ENCODE results near the gene APLN.

The APLN gene

DNA sequence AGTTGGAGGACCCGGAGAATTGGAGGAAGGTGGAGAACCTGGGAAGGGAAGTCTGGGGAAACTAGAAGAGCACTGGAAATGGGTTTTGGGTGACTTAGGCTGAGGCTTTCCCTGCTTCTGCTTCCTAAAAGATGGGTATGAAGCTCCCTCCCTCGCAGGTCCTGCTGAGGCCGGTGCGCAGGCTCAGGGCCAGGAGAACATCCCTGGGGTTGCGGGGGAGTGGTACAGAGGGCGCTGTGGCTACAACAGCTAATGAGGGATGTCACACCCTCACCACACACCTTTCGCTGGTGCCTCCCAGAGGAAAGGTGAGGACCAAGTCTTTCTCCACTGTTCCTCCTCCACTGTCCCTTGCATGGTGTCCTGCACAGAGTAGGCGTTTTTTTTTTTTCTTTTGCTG is 15.8 kb downstream of the APLN start:
- DNase-seq = no peak

DNA sequence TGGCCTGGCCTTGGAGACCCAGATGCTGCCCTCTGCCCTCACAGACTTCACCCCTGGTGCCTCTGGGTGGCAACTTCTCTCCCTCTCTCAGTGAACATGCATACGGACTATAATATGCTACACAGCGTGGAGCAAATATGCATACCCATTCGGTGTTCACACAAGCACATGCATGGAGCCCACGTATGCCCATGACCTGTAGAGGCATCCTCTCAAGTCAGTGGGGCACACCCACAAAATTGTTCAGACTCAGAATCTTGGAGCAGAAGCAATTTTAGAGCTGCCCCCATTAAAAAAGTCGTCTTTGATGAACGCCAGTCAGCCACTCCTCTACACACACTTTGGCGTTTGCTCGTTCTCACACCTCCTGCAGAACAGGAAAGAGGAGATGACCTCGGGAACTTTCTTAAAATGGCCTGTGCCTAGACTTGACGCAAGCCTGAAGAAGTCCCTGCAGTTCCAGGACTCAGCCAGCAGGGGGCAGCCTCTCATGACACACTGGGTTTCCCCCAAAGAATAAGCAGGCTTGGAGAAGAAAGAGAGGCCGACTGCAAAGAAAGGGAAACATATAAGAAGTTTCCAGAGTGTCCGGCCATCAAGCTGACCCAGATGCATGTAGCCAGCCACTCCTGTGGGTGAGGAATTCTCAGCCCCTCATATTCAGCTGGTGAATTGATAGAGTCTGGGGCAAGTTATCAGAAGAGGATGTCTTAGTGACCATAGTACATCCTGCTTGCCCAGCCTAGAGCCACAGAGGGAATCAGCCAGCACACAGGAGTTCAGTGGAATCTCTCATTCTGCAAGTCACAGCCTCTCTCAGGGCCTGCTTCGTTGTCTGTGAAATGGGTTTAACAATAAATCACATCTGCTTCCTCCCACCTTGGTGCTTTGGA is 17.3 kb downstream of the APLN start:
- DNase-seq = peak; percentile 82

DNA sequence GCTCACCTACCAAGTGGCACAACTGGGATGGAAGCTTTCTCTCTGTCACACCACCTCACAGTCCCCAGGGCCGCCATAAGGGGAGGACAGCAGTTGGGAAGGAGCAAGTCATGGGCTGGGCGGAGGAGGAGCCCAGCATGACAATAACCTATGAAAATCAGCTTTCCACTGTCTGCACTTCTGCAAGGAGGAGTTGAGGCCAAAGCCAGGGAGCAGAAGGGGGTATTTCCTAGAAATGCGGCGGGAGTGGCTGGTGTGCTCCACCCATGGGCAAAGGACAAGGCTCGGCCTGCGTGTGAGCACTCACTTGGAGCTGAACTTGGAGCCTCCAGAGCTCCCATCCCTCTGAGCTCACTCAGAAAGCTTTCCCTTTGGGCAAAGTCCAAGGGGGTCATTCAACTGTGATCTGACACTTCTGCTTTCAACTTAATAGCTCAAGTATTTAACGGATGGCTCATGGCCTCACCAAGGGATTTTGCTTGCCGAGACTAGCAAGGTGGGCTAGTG is 18.5 kb downstream of the APLN start:
- DNase-seq = no peak

DNA sequence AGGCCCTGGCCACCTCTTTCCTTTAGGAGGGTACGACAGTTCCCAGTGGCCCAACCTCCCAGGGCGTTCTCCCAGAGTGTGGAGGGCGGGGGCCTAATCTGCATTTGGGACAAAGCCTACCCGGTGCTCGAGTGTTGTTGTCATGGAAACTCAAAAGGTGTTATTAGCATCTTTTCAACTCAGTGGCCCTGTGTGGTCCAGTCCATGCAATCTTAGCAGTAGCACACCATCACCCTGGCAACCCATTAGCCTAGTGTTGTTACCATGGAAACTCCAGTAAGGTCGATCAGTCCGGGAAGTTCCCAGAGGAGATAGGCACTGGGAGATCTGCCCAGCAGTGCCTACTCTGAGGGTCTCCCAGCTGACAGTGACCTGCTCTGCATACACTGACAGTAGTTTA is 20.2 kb downstream of the APLN start:
- DNase-seq = no peak

DNA sequence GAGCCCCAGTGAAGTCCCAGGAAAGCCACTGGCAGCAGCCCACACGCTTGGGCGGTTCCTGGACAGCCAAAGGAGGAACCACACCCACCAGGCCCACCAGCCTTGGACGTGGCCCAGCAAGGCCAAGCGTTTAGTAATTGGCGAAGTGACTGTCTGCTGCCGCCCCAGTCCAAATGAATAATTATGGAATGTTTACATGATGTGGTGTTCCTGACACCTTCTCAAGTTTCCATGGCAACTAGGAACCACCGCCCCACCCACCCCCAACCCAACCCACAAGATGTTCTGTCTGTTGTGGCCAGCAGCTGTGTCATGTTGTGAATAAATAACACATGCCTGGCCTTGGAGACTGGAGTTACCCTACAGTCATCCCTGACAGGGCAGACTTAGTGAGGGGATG is 22.3 kb downstream of the APLN start:
- no peak for DNase-seq

DNA sequence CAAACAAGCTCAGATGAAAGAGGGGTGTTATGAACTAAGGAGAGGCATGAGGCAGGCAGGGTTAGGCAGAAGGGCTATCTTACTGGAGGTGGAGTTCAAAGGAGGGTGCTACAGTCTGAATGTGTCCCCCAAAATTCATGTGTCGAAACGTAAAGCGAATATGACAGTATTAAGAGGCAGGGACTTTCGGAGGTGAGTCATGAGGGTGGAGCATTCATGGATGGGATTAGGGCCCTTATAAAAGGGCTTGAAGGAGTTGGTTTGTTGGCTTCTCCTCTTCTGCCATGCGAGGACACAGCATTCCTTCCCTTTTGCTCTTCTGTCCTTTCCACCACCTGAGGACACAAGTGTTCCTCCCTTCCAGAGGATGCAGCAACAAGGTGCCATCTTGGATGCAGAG is 22.9 kb downstream of the APLN start:
- no peak for DNase-seq

DNA sequence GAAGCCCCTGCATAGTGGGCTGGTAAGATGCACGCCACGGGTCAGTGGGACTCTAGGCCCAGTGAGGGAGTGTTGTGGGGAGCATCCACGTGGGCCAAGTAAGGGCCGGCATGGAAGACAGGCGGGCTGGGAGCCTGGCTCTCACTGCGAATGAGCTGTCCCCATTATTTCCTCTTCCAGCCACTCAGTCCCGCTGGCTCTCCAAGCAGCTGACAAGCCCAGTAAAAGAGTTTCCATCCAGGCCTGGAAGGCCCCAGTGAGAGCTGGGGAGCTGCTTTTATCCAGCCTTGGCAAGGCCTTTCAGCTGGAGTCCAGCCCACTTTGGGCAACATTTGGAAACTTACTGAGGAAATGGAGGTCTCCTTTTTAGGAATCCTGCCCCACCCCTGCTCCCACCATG is 24.9 kb downstream of the APLN start:
- no peak for DNase-seq

DNA sequence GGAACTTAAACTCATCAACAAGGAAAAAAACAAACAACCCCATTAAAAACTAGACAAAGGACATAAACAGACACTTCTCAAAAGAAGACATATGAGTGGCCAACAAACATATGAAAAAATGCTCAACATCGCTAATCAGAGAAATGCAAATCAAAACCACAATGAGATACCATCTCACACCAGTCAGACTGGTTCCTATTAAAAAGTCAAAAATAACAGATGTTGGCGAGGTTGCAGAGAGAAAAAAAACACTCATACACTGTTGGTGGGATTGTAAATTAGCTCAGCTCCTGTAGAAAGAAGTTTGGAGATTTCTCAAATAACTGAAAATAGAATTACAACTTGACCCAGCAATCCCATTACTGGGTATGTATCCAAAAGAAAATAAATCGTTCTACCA is 28.7 kb downstream of the APLN start:
- DNase-seq = no peak

DNA sequence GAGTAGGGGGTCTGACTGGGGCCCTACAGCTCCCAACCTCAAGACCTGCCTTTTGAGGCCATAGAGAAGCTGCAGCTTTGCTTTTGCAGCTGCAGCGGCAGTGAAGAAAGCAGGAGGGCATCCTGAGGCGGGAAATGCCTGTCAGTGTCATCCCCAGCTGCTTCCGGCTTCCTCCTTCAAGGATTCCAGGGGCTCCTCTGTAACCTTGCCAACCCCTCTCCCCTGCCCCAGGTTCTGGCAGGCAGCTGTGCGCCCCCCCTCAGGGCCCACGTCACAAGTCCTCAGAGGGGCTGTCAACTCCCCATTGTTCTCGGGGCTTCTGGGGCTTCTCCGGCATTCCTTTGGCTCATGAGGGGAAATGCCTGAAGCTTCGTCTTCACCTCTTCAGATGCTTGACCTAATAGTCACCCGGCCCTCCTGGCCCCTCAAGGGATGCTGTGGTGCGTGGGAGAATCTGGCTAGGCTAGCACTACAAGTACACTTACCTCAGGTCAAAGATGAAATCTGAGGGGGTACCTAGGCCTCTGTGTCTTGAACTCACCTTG is 31.9 kb downstream of the APLN start:
- DNase-seq = no peak

DNA sequence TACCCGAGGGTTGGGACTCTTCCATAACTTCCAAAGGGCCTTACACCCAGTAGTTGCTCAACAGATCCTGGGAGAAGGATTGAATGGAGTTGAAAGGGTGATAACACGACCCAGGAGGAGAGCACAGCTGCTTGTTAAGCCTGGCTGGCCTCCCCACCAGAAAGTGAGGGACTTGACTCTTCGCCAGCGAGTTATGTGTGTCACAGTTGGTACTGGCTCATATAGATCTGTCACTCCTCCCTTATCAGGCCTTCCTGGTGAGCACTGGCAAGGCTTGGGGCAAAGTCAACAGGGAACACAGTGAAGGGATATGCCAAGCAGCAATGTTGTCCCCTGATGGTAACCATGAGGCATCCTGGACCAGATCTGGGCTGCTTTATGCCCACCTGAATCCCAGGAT is 35.8 kb downstream of the APLN start:
- no peak for DNase-seq

DNA sequence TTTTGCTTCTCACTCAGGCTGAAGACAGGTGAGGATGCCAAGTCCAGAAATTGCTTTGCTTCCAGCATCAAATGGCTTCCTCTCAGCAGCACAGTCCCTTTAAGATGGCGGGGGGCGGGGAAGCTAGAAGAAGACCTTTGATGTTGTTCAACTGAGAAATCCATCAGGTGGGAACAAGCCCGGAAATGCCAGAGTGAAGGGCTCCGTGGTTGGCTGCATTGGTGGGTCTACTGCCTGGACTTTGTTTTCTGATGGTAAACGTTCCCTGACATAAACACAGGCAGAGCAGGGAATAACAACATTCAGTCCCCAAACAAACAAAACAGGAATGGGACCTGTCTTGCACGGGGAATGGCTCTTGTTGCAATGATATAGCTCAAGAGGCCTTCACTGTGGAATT is 37.3 kb downstream of the APLN start:
- no peak for DNase-seq

DNA sequence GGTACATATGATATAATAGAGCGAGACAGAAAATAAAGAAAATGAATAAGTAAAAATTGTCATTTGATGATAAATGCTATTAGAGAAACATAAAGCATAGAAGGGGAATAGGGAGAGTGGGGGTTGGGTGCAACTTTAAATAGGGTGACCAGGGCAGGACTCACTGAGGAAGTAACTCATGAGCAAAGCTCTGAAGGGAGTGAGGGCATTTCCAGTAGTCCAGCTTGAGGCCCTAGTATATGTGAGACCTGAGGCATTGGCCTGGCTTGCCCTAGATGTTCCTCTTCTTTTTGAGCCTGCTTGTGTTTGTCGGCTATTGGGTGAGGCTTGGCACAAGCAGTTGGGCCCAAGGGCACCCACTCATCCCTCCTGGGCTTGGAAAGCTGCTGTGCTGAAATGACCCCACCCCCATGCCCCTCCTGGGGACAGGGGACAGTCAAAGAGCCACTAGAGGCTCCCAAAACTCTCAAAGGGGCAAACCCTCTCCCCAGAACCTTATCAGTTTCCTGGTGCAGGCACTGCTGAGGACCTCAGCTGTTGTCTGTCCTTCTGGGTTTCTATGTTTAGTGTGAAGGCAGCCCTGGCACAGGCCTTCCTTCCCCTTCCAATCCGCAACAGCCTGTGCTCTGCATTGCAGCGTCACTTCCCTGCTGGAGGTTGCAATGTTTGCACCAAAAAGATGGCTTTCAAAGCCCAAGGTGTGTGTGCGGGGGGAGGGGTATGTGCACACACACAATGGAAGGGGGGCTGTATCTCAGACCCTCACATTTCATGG is 40.1 kb downstream of the APLN start:
- DNase-seq = no peak

DNA sequence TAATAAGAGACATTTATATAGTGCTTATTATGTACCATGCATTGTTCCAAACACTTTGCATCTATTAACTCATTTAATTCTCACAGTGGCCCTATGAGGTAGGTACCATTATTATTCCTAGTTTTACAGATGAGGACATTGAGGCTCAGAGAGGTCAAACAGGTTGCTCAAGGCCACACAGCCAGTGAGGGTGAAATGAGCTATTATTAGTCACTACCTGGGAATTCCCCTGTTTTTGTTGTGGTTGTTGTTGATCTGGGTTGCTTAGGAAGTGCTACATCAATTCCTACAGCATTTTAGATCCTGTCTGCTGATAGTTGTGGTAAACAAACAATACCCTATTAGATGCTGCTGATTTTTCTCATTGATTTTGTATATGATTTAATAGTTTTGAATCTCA is 41.2 kb downstream of the APLN start:
- DNase-seq = no peak

DNA sequence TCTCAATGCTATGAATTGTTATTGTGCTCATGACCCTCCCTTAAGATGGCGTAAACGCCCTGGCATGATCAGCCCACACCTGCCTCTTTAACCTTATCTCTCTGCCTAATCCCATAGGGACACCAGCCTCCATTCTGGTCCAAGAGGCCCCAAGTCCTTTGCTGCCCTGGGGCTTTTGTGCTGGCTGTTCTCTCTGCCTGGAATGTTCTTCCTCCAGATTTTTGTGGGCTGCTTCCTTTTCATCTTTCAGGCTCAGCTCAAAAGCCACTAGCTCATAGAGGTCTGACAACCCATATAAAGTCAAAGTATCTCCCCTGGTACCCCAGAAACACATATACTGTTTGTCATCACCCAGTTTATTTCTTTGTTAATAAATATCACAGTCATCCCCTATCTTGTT is 42.4 kb downstream of the APLN start:
- no peak for DNase-seq

DNA sequence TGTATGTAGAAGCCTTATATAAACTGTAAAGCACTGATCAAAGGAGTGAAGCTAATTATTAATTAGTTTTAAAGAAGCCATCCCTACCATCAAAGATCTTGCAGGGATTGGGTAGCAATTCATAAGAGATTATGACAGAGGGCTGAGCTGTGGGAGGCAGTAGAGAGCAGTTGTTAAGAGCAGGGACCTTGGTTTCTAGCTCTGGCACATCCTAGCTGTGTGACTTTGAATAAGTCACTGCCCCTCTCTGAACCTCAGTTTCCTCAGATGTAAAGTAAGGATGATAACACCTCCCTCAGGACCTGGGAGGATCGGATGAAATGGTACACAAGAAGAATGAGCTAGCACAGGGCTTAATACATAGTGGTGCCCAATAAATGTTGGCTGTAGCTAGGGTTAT is 45.4 kb downstream of the APLN start:
- no peak for DNase-seq

DNA sequence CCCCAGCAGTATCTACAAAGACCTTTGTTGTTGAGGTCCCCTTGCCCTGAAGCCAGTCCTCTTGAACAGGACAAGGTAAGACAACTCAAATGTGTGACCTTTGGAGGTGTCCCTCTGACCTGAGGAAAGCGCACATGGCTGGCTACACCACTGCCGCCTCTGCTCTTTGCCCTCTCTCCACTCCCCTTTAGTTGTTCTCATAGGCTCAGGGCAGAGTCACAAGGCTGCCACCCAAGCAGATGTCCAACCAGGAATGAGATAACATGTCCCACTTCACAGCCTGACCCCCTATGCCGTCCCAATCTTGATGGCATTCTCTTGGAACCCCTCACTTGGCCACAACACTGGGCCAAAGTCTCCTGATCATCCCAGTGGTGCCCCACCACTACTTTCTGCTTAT is 46.3 kb downstream of the APLN start:
- DNase-seq = no peak

DNA sequence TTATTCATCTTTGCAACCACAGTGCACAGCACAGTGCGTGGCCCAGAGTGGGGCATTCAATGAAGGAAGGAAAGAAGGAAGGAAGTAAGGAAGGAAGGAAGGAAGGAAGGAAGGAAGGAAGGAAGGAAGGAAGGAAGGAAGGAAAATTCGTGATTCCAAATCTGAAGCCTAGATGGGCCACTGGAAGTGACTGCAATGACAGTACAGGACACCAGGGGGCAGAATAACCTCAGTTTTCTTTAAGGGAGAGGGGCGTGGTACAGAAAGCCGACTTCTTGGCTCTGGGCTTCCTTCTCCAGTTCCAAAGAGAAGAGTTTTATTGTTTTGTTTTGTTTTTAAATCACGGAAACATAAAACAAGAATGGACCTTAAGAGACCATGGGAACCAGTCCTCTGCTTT is 47.8 kb downstream of the APLN start:
- peak; percentile 72 for DNase-seq

DNA sequence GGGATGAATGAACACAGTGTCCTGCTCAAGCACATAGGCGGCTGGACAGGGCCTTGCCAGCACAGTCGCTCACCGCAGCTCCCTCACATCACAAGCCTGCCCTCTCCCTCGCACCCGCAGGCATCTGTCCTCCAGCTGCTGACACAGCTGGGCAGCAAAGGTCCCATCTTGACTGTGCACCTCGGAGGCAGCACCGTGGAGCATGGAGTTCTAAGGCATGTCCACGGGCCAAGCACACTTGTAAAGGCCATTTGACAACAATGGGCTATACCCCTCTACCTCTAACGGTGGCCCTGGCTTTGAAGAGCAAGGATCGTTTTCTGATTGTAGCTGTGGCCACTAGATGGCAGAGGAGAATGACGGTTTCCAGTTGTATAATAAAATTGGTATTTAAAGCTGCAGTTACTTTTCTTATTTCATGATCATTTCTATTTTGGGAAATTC is 53.8 kb downstream of the APLN start:
- DNase-seq = peak; percentile 31

DNA sequence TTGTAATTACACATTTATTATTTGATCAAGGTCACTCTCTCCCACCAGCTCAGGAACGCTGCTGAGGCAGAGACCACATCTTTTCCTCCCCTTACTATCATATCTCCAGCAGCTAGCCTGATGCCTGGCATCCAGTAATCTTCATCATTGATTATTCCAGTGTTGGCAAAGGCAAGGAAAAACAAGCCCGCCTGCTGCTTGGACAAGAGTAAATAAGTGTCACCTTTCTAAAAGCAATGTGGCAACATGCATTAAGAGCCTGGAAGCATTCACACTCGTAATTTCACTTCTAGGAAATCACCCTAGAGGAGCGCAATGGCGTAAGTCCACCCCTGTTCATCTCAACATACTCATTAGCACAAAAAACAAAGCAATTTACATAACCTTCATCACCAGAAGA is 54.8 kb downstream of the APLN start:
- DNase-seq = no peak

DNA sequence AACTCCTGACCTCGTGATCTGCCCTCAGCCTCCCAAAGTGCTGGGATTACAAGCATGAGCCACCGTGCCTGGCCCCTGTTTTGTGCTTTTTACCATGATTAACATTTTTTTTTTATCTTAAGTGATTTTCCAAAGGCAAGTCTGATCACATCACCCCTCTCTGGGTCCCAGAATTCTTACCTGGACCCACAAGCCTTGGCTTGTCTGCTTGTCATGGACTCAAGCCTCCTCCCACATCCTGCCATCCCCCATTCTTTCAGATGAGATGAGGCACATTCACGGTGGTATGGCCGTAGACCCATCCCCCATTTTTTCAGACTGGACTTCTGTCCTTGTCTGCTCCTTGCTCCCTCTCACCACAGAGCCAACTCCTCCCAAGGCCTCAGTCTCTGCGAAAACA is 55.3 kb downstream of the APLN start:
- DNase-seq = no peak

DNA sequence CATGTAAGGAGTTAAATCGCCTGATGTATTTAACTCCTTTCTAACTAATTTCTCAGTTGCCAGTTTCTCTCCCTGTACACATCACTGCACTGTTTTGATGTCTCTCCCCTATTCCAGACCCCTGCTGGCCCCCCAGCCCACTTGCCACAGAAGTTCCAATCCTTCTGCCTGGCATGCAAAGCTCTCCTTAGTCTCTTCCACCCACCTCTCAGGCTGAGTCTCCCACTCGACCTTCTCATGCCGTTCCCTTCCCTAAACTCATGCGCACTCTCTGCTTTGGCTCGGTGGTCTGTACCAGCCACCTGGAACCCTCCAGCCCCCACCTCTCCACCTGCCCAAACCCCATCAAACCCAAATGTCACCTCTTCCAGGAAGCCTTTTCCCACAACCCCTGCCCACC is 56.9 kb downstream of the APLN start:
- DNase-seq = no peak

DNA sequence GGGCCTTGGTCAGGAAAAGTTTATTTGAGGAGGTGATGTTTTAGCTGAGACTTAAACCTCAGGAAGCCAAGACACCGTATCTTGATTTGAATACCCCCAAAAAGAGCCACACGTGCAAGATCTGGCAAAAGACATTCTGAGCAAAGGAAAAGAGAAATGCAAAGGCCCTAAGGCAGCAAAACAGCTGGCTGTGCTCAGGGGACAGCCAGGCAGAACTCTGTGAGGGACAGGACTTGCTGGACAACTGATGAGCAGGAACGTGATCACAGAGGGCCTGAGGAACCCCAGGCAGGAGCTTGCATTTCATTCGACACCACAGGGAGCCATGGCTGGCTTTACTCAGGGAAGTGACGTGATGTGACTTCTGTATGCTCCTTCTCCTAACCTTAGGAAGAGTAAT is 58.7 kb downstream of the APLN start:
- DNase-seq = no peak
